Activated naive CD8-positive, alpha-beta T cell treated with anti-CD3 and anti-CD28 coated beads for 36 hours (primary cell): ENCODE data around the gene MT4. TPM values are rescaled to one million over a fixed set of nuclear protein-coding genes. Genes with fewer than 3 reads are reported as not detected.
A peak's percentile ranks its signal among the peaks of the same experiment; 100 is the strongest.

Experiments
- DNase-seq: peaks from one replicate; pipeline ENCODE4 v3.0.0; 2021
- H3K27ac Mint-ChIP-seq: one replicate; pipeline ENCODE4 v1.8.0; 2022; ENCODE audit warnings: mild to moderate bottlenecking, moderate library complexity, mixed read lengths
- H3K27me3 Mint-ChIP-seq: one replicate; pipeline ENCODE4 v1.8.0; 2022; ENCODE audit warnings: mild to moderate bottlenecking, mixed read lengths
- H3K36me3 Mint-ChIP-seq: one replicate; pipeline ENCODE4 v1.8.0; 2021; ENCODE audit warnings: mild to moderate bottlenecking, mixed read lengths
- H3K4me1 Mint-ChIP-seq: one replicate; pipeline ENCODE4 v1.8.0; 2021; ENCODE audit warnings: mixed read lengths
- H3K4me3 Mint-ChIP-seq: one replicate; pipeline ENCODE4 v1.8.0; 2022; ENCODE audit warnings: mild to moderate bottlenecking, moderate library complexity, mixed read lengths
- H3K9me3 Mint-ChIP-seq: one replicate; pipeline ENCODE4 v1.8.0; 2022; ENCODE audit warnings: mixed read lengths
- total RNA-seq, 2 experiments: library from RNA; stranded (reverse); gene quantifications; one replicate each; pipeline ENCODE4 v1.2.3, GENCODE V29; 2021

The MT4 gene
- total RNA-seq, 2 experiments from 2014 or later: not detected

- H3K36me3 Mint-ChIP-seq: peaks cover 3% of the 10 kb centered on the region
- H3K4me3 Mint-ChIP-seq: peak overlapping the region; percentile 67
- H3K9me3 Mint-ChIP-seq: no peaks in the 10 kb centered on the region
- peaks cover 21% of the 10 kb centered on the region for H3K27me3 Mint-ChIP-seq
- no peak overlapping the region for H3K27ac Mint-ChIP-seq
- DNase-seq: peak; percentile 76
- H3K4me1 Mint-ChIP-seq: peaks cover 37% of the 10 kb centered on the region
These were observed 52.6 kb downstream of the MT4 start for GRCh38 chr16:56617212-56618085.

- Mint-ChIP-seq H3K36me3 (peaks cover 3% of the 10 kb centered on the region), H3K27me3 (peaks cover 21% of the 10 kb centered on the region), H3K9me3 (no peaks in the 10 kb centered on the region), H3K27ac (no peak overlapping the region), H3K4me1 (peaks cover 33% of the 10 kb centered on the region), H3K4me3 (peak overlapping the region; percentile 67)
- no peak for DNase-seq
These were observed 53.3 kb downstream of the MT4 start for GRCh38 chr16:56618138-56618537.

Other genes with a start within 250 kb of the MT4 start
- 10 to 100 TPM; 45.0 to 45.1 TPM for gene AMFR, start 139.5 kb upstream of the MT4 start, total RNA-seq
- 100 to 1,000 TPM; 319 to 323 TPM for gene NUDT21, start 113.7 kb upstream of the MT4 start, total RNA-seq
- 10 to 100 TPM; 76.6 to 78.5 TPM for gene OGFOD1, start 113.5 kb upstream of the MT4 start, total RNA-seq
- gene BBS2, start 45.0 kb upstream of the MT4 start, total RNA-seq: 1 to 10 TPM; 9.3 to 9.6 TPM
- gene MT3, start 24.5 kb downstream of the MT4 start, total RNA-seq: 10 to 100 TPM; 24.3 to 25.6 TPM
- gene MT2A, start 43.5 kb downstream of the MT4 start, total RNA-seq: 100 to 1,000 TPM; 124 to 126 TPM
- gene MT1E, start 60.7 kb downstream of the MT4 start, total RNA-seq: 10 to 100 TPM; 67.1 to 68.9 TPM
- not detected for gene MT1M, start 67.6 kb downstream of the MT4 start, total RNA-seq
- not detected for gene MT1A, start 73.6 kb downstream of the MT4 start, total RNA-seq
- gene MT1B, start 86.8 kb downstream of the MT4 start, total RNA-seq: not detected
- 10 to 100 TPM; 13.1 to 13.2 TPM for gene MT1F, start 92.9 kb downstream of the MT4 start, total RNA-seq
- gene MT1G, start 103.0 kb downstream of the MT4 start, total RNA-seq: 10 to 100 TPM; 35.8 to 41.8 TPM
- gene MT1H, start 104.7 kb downstream of the MT4 start, total RNA-seq: 1 to 10 TPM; 2.3 to 3.3 TPM
- 10 to 100 TPM; 71.4 to 72.3 TPM for gene MT1X, start 117.4 kb downstream of the MT4 start, total RNA-seq
- 100 to 1,000 TPM; 153 to 172 TPM for gene NUP93, start 165.1 kb downstream of the MT4 start, total RNA-seq